KBM-7 (cell line): ENCODE measurements around the gene IL20RA.
A peak's percentile ranks its signal among the peaks of the same experiment; 100 is the strongest.
"Not testable (repeated sequence)": the region's sequence is repeated elsewhere in the genome, so short reads cannot be mapped to it uniquely, and the experiment has no call there.

Experiments used
- DNase-seq: peaks from one replicate; pipeline ENCODE4 v3.0.0-alpha.2; 2015
- in situ Hi-C: fragments of 300-500 bp; cut with MboI; formaldehyde crosslinking; loops from 2 replicates; pipeline ENCODE4 v1.14.3; 2020; ENCODE audit warnings: low sequenced_read_pairs, low pct_unique_long_range_greater_than_20kb, mixed read lengths

IL20RA gene

GRCh38 chr6:136984578-136984977, 60.2 kb downstream of the IL20RA start:
- in situ Hi-C loops, result no loop called here
- DNase-seq, result no peak

- DNase-seq, result no peak
- in situ Hi-C loops, result no loop called here
These were observed 61.1 kb downstream of the IL20RA start for GRCh38 chr6:136983687-136984086.

GRCh38 chr6:136982928-136983327, 61.8 kb downstream of the IL20RA start:
- DNase-seq, result no peak
- in situ Hi-C loops, result no loop called here

- in situ Hi-C loops, result no loop called here
- DNase-seq, result no peak
These were observed 64.7 kb downstream of the IL20RA start for GRCh38 chr6:136980070-136980469.

GRCh38 chr6:136979206-136979605, 65.6 kb downstream of the IL20RA start:
- no peak for DNase-seq
- in situ Hi-C loops, result no loop called here

- DNase-seq, result no peak
- in situ Hi-C loops, result no loop called here
These were observed 67.7 kb downstream of the IL20RA start for GRCh38 chr6:136977075-136977474.

- no peak for DNase-seq
- in situ Hi-C loops, result no loop called here
These were observed 69.6 kb downstream of the IL20RA start for GRCh38 chr6:136975089-136975715.

GRCh38 chr6:136973781-136974180, 71.0 kb downstream of the IL20RA start:
- in situ Hi-C loops, DNase-seq: not testable (repeated sequence)

GRCh38 chr6:136971609-136972008, 73.2 kb downstream of the IL20RA start:
- in situ Hi-C loops, result no loop called here

GRCh38 chr6:136969930-136970329, 74.8 kb downstream of the IL20RA start:
- in situ Hi-C loops, result no loop called here
- DNase-seq, result no peak

More at GRCh38 chr6:136971609-136972008, 73.2 kb downstream of the IL20RA start:
- no peak for DNase-seq

- DNase-seq, result no peak
- in situ Hi-C loops, result no loop called here
These were observed 75.3 kb downstream of the IL20RA start for GRCh38 chr6:136969433-136969832.

- no peak for DNase-seq
- in situ Hi-C loops, result no loop called here
These were observed 75.9 kb downstream of the IL20RA start for GRCh38 chr6:136968837-136969236.

GRCh38 chr6:136967876-136968752, 76.7 kb downstream of the IL20RA start:
- peak; percentile 83 for DNase-seq
- in situ Hi-C loops, result no loop called here

GRCh38 chr6:136964398-136964797, 80.4 kb downstream of the IL20RA start:
- in situ Hi-C loops, result no loop called here
- no peak for DNase-seq

GRCh38 chr6:136963259-136963658, 81.5 kb downstream of the IL20RA start:
- DNase-seq, result no peak
- in situ Hi-C loops, result no loop called here

GRCh38 chr6:136962661-136963060, 82.1 kb downstream of the IL20RA start:
- in situ Hi-C loops, result no loop called here
- peak; percentile 63 for DNase-seq

- in situ Hi-C loops, result no loop called here
- no peak for DNase-seq
These were observed 82.9 kb downstream of the IL20RA start for GRCh38 chr6:136961848-136962247.

- DNase-seq, result no peak
- in situ Hi-C loops, result no loop called here
These were observed 84.0 kb downstream of the IL20RA start for GRCh38 chr6:136960781-136961180.

GRCh38 chr6:136959935-136960334, 84.8 kb downstream of the IL20RA start:
- DNase-seq, in situ Hi-C loops: not testable (repeated sequence)

- in situ Hi-C loops, result no loop called here
- DNase-seq, result no peak
These were observed 85.3 kb downstream of the IL20RA start for GRCh38 chr6:136959471-136959891.
